ENCODE results near the gene EIF1AD.

GRCh38 chr11:66013762-66014100, 11.8 kb upstream of the EIF1AD start:
- no peak for TF ChIP-seq CTCF (IDR thresholded peaks at IDR 0.05; ENCODE audit: low read length)
- no peak for TF ChIP-seq EZH2phosphoT487 (IDR thresholded peaks at IDR 0.05; ENCODE audit: low read length)
